B cell (primary cell): Measurements from ENCODE around the gene GFOD2. TPM values are rescaled to one million over a fixed set of nuclear protein-coding genes. Genes with fewer than 3 reads are reported as not detected.

Experiments used
- ATAC-seq: fragments of 200-7000 bp; cut with Tn5 transposase; one replicate; pipeline ENCODE4 v1.10.0; 2021; ENCODE audit warnings: low read depth, mild to moderate bottlenecking, moderate number of reproducible peaks, moderate library complexity
- CTCF ChIA-PET: fragments of 350-600 bp; sonication (Branson Sonifier 250); formaldehyde crosslinking; loops from one replicate; lab custom pipeline; 2021; ENCODE audit warnings: antibody characterized with exemption, inconsistent platforms; lab: Charles Lee
- POLR2A ChIA-PET: fragments of 350-600 bp; sonication (Branson Sonifier 250); formaldehyde crosslinking; loops from one replicate; lab custom pipeline; 2021; ENCODE audit warnings: antibody characterized with exemption; lab: Charles Lee
- DNase-seq: peaks from one replicate; pipeline ENCODE4 v3.0.0; 2013
- H2AFZ ChIP-seq: 2 replicates; pipeline ENCODE4 v1.6.1; 2012; ENCODE audit warnings: mild to moderate bottlenecking, low read depth, low read length; ENCODE audit not compliant: insufficient read depth, poor library complexity, severe bottlenecking
- H3K27ac ChIP-seq, 2 donors: 1 replicate in 1 of 2; 2 replicates in 1 of 2; pipeline ENCODE4 v1.5.1; 2012 to 2013; ENCODE audit warnings: low read length in 2 of 2, mild to moderate bottlenecking in 2 of 2, moderate library complexity in 1 of 2
- H3K27me3 ChIP-seq, 4 experiments: fragments of 200-600 bp in 1 of 4; sonication (generic) in 1 of 4; replicated peaks in 1 of 4; 1 replicate in 2 of 4; 2 replicates in 2 of 4; pipeline versions ENCODE4 v1.6.1 to v1.7.0; 2013 to 2016; ENCODE audit warnings: low read length in 3 of 4, mild to moderate bottlenecking in 2 of 4, mixed read lengths in 1 of 4, moderate library complexity in 1 of 4; ENCODE audit not compliant: insufficient read depth in 4 of 4, control insufficient read depth in 3 of 4; ENCODE audit errors: control extremely low read depth in 1 of 4
- H3K36me3 ChIP-seq, 2 experiments: replicated peaks in 1 of 2; 1 replicate in 1 of 2; 2 replicates in 1 of 2; pipeline versions ENCODE4 v1.6.1 to v1.7.1; 2013; ENCODE audit warnings: low read length in 1 of 2; ENCODE audit not compliant: insufficient read depth in 2 of 2, control insufficient read depth in 1 of 2; ENCODE audit errors: control extremely low read depth in 1 of 2, extremely low read depth in 1 of 2
- H3K4me1 ChIP-seq, 2 donors: fragments of 200-600 bp in 1 of 2; sonication (generic) in 1 of 2; 1 replicate in 1 of 2; 2 replicates in 1 of 2; pipeline versions ENCODE4 v1.5.1 to v1.6.1; 2013 to 2017; ENCODE audit warnings: low read length in 2 of 2; ENCODE audit not compliant: control insufficient read depth in 2 of 2, insufficient read depth in 2 of 2
- H3K4me2 ChIP-seq: replicated peaks from 2 replicates; pipeline ENCODE3; 2012; ENCODE audit warnings: mild to moderate bottlenecking, low read depth, low read length; ENCODE audit not compliant: poor library complexity, severe bottlenecking
- H3K4me3 ChIP-seq, 5 experiments: fragments of 200-600 bp in 1 of 5; sonication (generic) in 1 of 5; 1 replicate in 3 of 5; 2 replicates in 2 of 5; pipeline versions ENCODE4 v1.5.1 to v1.7.0; 2011 to 2016; ENCODE audit warnings: low read length in 4 of 5, mild to moderate bottlenecking in 4 of 5, low read depth in 2 of 5, control low read depth in 1 of 5, moderate library complexity in 1 of 5; ENCODE audit not compliant: insufficient read depth in 1 of 5; ENCODE audit errors: control extremely low read depth in 1 of 5, extremely low read depth in 1 of 5
- H3K79me2 ChIP-seq: fragments of 200-600 bp; sonication (generic); one replicate; pipeline ENCODE4 v1.6.0; 2016; ENCODE audit warnings: low read length; ENCODE audit not compliant: control insufficient read depth, insufficient read depth
- H3K9ac ChIP-seq: fragments of 200-600 bp; sonication (generic); 2 replicates; pipeline ENCODE4 v1.6.1; 2017; ENCODE audit warnings: mild to moderate bottlenecking, low read length, moderate library complexity
- H3K9me3 ChIP-seq, 3 donors: one replicate each; pipeline versions ENCODE4 v1.6.1 to v1.7.1; 2013; ENCODE audit warnings: low read length in 2 of 3; ENCODE audit not compliant: control insufficient read depth in 2 of 3, insufficient read depth in 1 of 3; ENCODE audit errors: control extremely low read depth in 1 of 3
- H4K20me1 ChIP-seq: 2 replicates; pipeline ENCODE4 v1.6.0; 2012; ENCODE audit warnings: mild to moderate bottlenecking, low read length; ENCODE audit not compliant: insufficient read depth, control insufficient read depth, poor library complexity, severe bottlenecking
- H3K27ac Mint-ChIP-seq: one replicate; pipeline ENCODE4 v1.8.0; 2021; ENCODE audit warnings: mixed read lengths
- H3K27me3 Mint-ChIP-seq: one replicate; pipeline ENCODE4 v1.8.0; 2021; ENCODE audit warnings: mixed read lengths
- H3K4me1 Mint-ChIP-seq: one replicate; pipeline ENCODE4 v1.8.0; 2021; ENCODE audit warnings: mixed read lengths
- H3K4me3 Mint-ChIP-seq: one replicate; pipeline ENCODE4 v1.8.0; 2021; ENCODE audit warnings: mixed read lengths
- H3K9me3 Mint-ChIP-seq: one replicate; pipeline ENCODE4 v1.8.0; 2022; ENCODE audit warnings: mixed read lengths; ENCODE audit not compliant: insufficient read depth
- EZH2 ChIP-seq: IDR thresholded peaks from 2 replicates; pipeline ENCODE4 v1.6.1; 2012; ENCODE audit warnings: borderline replicate concordance, low read depth, mild to moderate bottlenecking, moderate library complexity, low read length; ENCODE audit not compliant: insufficient read depth, poor library complexity, severe bottlenecking
- WGBS: methylation state at CpG from one replicate; pipeline ENCODE4 v1.1.5; 2013; ENCODE audit warnings: missing lambda C conversion rate; ENCODE audit not compliant: insufficient coverage; 5-methylcytosine and 5-hydroxymethylcytosine counted together
- intact Hi-C: fragments of 100-400 bp; cut with micrococcal nuclease; formaldehyde crosslinking; loops from one replicate; pipeline ENCODE4 v1.10.0; 2022
- polyA plus RNA-seq: library from polyadenylated mRNA; depleted of rRNA; stranded (reverse); fragments of >200 nt; gene quantifications from 2 replicates; pipeline ENCODE4 v1.2.3, GENCODE V29; 2012
- total RNA-seq, 2 donors: library from RNA; stranded (reverse); fragments of 120-200 nt in 1 of 2; gene quantifications; 1 replicate in 1 of 2; 2 replicates in 1 of 2; pipeline versions ENCODE4 v1.2.3 to v1.2.4, GENCODE V29; 2013 to 2022
- TF ChIP-seq, protein P1 (sequence below): fragments of 200-600 bp; IDR thresholded peaks from one replicate; pipeline ENCODE4 v1.8.0; 2022; ENCODE audit warnings: antibody characterized with exemption, mild to moderate bottlenecking

GFOD2 gene
- total and polyA plus RNA-seq, 2 donors (not counting 1 experiment from before 2014, with no cell fraction given): 11.9 to 18.2 TPM

DNA sequence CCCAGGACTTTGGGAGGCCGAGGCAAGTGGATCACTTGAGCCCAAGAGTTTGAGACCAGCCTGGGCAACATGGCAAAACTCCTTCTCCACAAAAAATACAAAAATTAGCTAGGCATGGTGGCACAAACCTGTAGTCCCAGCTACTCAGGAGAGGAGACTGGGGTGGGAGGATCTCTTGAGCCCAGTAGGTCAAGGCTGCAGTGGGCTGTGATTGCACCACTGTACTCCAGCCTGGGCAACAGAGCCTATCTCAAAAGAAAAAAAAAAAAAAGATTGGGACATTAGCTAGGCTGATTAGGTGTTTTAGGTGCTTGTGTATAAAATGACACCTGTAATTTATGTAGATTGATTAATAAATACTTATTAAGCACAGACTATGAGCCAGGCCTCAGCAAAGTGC, 10.1 kb downstream of the GFOD2 start:
- no peaks in the 10 kb centered on the region for H3K4me1 ChIP-seq
- no peak overlapping the region for H3K9ac ChIP-seq
- TF ChIP-seq, protein P1, sequence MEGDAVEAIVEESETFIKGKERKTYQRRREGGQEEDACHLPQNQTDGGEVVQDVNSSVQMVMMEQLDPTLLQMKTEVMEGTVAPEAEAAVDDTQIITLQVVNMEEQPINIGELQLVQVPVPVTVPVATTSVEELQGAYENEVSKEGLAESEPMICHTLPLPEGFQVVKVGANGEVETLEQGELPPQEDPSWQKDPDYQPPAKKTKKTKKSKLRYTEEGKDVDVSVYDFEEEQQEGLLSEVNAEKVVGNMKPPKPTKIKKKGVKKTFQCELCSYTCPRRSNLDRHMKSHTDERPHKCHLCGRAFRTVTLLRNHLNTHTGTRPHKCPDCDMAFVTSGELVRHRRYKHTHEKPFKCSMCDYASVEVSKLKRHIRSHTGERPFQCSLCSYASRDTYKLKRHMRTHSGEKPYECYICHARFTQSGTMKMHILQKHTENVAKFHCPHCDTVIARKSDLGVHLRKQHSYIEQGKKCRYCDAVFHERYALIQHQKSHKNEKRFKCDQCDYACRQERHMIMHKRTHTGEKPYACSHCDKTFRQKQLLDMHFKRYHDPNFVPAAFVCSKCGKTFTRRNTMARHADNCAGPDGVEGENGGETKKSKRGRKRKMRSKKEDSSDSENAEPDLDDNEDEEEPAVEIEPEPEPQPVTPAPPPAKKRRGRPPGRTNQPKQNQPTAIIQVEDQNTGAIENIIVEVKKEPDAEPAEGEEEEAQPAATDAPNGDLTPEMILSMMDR: no peak
- no peak for TF ChIP-seq EZH2
- ChIA-PET POLR2A (no interaction called here), CTCF (no interaction called here)
- 100% methylated on average over 1 of the region's 1 CpG for WGBS
- no peaks in the 10 kb centered on the region for H3K9me3 ChIP-seq
- no peaks in the 10 kb centered on the region for H3K27me3 ChIP-seq
- intact Hi-C loops: no loop called here
- H4K20me1 ChIP-seq: no peaks in the 10 kb centered on the region
- peaks cover 9% of the 10 kb centered on the region for H3K4me1 Mint-ChIP-seq
- no peaks in the 10 kb centered on the region for H3K27me3 Mint-ChIP-seq
- H3K27ac Mint-ChIP-seq: no peak overlapping the region
- H3K36me3 ChIP-seq: no peaks in the 10 kb centered on the region
- no peak overlapping the region for H2AFZ ChIP-seq
- ATAC-seq (no peak), DNase-seq (no peak)
- no peak overlapping the region for H3K4me3 ChIP-seq
- no peaks in the 10 kb centered on the region for H3K9me3 Mint-ChIP-seq
- H3K4me3 Mint-ChIP-seq: no peak overlapping the region
- peaks cover 47% of the 10 kb centered on the region for H3K79me2 ChIP-seq
- no peak overlapping the region for H3K27ac ChIP-seq
- no peak overlapping the region for H3K4me2 ChIP-seq

DNA sequence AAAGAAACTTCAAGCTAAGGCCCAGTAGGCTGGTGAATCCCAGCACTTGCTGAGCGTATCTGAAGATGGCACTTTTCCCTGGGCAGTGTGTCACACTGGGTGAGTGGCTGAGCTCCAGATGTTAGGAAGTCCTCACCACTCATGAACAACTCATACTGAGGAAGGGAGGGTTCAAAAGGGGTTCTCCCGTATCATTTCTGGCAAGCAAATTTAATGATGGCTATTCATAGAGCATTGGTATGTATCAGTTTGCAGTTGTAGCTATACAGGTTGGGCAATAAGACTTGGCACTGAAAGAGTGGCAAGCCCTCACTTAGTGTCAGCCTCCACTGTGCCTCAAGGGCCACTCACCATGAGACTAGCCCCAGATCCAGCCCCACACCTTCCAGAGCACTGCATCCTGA, 10.7 kb downstream of the GFOD2 start:
- Mint-ChIP-seq H3K27me3 (no peaks in the 10 kb centered on the region), H3K4me3 (no peak overlapping the region), H3K27ac (no peak overlapping the region), H3K4me1 (peaks cover 6% of the 10 kb centered on the region), H3K9me3 (no peaks in the 10 kb centered on the region)
- H3K4me1 ChIP-seq: no peaks in the 10 kb centered on the region
- TF ChIP-seq, protein P1: no peak
- TF ChIP-seq EZH2: no peak
- 94% methylated on average over 2 of the region's 2 CpGs for WGBS
- H3K27me3 ChIP-seq: no peaks in the 10 kb centered on the region
- no peak overlapping the region for H3K9ac ChIP-seq
- H3K27ac ChIP-seq: no peak overlapping the region
- DNase-seq (no peak), ATAC-seq (no peak)
- no peaks in the 10 kb centered on the region for H3K9me3 ChIP-seq
- H3K79me2 ChIP-seq: peaks cover 40% of the 10 kb centered on the region
- ChIA-PET POLR2A (no interaction called here), CTCF (no interaction called here)
- no peak overlapping the region for H3K4me3 ChIP-seq
- no peaks in the 10 kb centered on the region for H3K36me3 ChIP-seq
- intact Hi-C loops: no loop called here
- H3K4me2 ChIP-seq: no peak overlapping the region
- no peak overlapping the region for H2AFZ ChIP-seq
- H4K20me1 ChIP-seq: no peaks in the 10 kb centered on the region
